HG03442 (cell line): ENCODE measurements around the gene PTPN14.

Source experiments
- ATAC-seq: cut with Tn5 transposase; IDR thresholded peaks from one replicate; pipeline ENCODE4 v1.9.1; 2021; ENCODE audit warnings: mild to moderate bottlenecking, moderate library complexity; ENCODE audit not compliant: unreplicated experiment

The PTPN14 gene

GRCh38 chr1:214379236-214379970 is 172.0 kb downstream of the PTPN14 start:
- ATAC-seq: no peak

- ATAC-seq: no peak
Observed at GRCh38 chr1:214378492-214378891, 172.9 kb downstream of the PTPN14 start.

DNA sequence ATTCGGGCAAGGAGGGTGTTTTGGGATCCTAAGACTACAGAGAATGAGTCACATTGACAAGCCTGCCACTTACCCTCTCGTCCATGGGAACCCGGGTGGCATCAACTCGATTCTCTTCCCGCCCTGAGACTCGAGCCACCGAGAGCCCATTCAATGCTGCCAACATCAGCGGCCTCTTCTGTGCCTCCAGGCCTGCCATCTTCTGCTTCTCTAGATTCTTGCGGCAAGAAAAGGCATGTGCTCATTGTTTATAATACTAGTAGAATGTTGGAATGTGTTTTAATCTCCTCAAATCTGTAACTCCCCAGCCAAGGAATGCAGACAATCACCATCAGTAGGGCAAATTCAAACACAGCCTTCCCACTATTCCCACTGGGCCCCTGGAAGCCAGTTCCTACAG is 173.5 kb downstream of the PTPN14 start:
- no peak for ATAC-seq

DNA sequence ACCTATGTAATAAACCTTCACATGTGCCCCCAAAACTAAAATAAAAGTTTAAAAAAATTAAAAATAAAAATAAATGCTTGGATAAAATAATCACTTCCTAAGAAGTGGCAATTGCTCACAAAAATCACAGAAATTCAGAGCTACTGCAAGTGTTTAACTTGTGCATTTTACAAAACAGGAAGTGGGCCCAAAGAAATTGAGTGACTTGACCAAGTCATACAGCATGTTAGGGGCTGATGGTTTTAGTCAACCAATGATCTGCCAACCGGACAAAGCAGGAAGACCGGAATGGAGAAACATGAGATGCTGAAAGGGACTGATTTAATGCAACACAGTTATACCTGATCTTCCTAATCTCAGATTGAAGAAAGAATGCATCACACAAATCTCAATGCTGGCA is 173.9 kb downstream of the PTPN14 start:
- no peak for ATAC-seq

DNA sequence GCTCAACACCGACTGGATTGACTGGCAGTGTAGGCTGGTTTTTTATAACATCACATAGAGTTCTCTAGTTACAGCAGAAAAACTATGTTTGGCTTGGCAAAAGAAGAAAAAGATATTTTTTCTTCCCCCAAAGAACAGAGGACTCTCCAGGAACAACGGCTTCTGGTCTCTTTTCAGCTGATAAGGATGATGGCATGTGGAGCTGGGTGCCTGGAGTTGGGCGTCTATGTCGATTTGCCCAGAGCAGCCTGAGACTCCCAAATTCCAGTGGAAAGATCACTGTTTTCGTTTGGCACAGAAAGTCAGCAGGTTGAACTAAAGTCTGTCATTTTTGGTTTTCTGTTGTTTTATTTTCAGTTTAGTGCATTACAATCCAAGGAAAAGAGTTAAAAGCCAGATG is 179.3 kb downstream of the PTPN14 start:
- no peak for ATAC-seq

- ATAC-seq: no peak
Observed at GRCh38 chr1:214370615-214371014, 180.8 kb downstream of the PTPN14 start.

DNA sequence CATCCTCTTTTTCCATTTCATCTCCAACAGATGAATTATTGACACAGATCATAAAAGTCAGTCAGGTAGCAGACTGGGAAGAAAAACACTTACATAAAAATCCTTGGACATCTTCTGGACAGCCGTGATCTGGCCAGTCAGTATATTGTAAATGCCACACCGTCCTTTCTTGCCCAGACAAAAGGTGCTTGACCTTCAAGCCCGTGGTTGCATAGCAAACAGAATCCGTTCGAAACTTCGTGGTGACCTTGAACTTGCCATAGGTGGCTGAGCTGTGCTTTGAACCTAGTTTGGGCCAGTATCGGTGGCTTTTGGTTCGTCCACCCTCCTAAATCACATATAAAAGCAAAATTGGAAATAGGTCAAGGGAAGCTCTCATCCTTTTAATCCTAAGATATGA is 182.0 kb downstream of the PTPN14 start:
- no peak for ATAC-seq

- no peak for ATAC-seq
Observed at GRCh38 chr1:214367841-214368240, 183.6 kb downstream of the PTPN14 start.

- no peak for ATAC-seq
Observed at GRCh38 chr1:214364786-214365295, 186.6 kb downstream of the PTPN14 start.

- ATAC-seq: no peak
Observed at GRCh38 chr1:214364386-214364785, 187.0 kb downstream of the PTPN14 start.

DNA sequence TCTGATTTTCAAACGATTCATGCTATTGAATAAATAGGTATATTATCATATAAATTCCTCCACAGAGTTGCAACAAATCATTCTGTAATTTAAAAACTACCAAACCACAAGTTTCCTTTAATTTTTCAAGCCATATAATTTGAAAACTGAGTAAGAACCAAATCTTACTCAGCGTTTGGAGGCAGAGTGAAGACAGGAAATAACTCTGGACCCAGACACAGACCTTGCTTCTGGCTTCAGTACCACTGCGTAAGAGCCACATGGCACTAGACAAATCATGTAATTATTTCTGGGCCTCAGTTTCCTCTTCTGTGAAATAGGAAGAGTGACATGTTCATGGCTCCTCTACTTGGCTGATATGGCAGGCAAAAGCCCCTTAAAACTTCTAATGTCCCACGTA is 188.0 kb downstream of the PTPN14 start:
- ATAC-seq: no peak

GRCh38 chr1:214362188-214362882 is 189.1 kb downstream of the PTPN14 start:
- no peak for ATAC-seq

DNA sequence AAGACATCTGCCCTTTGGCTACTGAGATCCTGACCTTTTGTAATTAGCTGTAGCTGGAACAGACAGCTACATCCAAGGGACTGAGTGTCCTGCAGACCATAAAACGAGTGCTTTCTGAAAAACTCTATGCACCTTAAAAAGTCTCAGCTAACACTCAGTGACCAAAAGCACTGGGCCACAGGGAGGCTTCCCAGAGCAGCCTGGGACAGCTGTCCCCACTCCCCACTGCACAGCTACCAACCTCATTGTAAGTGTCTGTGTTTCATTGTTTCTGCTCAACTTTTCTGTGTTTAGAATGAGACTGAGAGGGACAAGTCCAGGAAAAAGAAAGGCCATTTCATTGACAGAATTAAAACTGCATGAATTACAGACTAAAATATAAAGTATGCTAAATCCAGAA is 189.8 kb downstream of the PTPN14 start:
- no peak for ATAC-seq

DNA sequence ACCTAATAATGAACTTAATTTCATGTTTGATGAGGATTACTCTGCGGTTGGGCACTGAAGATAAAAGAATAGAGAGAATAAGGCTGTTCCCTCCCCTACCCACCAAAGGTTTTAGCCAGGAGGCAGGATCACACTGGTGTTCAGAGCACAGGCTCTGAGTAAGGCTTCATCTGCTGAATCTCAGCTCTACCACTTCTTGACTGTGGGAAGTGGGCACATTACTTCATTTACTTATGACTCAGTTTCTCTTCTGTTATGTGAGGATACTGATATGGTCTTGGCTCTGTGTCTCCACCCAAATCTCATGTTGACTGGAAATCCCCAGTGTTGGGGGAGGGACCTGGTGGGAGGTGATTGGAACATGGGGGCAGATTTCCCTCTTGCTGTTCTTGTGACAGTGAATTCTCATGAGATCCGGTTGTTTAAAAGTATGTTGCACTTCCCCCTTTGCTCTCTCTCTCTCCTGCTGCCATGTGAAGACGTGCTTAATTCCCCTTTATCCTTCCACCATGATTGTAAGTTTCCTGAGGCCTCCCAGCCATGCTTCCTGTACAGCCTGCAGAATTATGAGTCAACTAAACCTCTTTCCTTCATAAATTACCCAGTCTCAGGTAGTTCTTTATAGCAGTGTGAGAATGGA is 190.8 kb downstream of the PTPN14 start:
- ATAC-seq: no peak

GRCh38 chr1:214360116-214360515 is 191.3 kb downstream of the PTPN14 start:
- ATAC-seq: no peak

- ATAC-seq: no peak
Observed at GRCh38 chr1:214354440-214355148, 196.8 kb downstream of the PTPN14 start.

- ATAC-seq: no peak
Observed at GRCh38 chr1:214352838-214353237, 198.6 kb downstream of the PTPN14 start.

GRCh38 chr1:214351551-214352277 is 199.7 kb downstream of the PTPN14 start:
- ATAC-seq: no peak

- ATAC-seq: no peak
Observed at GRCh38 chr1:214349781-214350180, 201.6 kb downstream of the PTPN14 start.

DNA sequence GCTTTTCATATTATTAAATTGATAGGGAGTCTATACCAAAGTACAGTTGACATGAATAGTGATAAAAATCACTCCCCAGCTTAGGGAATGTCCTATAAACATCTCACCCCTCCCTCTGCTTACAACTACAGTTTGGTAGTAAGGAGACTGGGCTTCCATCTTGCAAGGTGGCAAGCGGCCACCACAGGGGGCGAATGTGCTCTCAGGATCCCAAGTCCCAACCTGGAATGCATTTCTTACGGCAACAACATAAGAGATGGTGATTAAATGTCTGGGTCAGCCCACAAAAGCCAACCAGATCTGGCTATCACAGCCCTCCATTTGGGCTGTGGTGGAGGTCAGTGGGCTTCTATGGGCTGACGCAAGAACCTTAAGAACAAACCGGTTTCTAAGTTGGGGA is 202.4 kb downstream of the PTPN14 start:
- ATAC-seq: no peak

- ATAC-seq: no peak
Observed at GRCh38 chr1:214344897-214345296, 206.5 kb downstream of the PTPN14 start.
